ACHN (cell line): ENCODE results near the gene C3AR1.
"Not testable (repeated sequence)": the region's sequence is repeated elsewhere in the genome, so short reads cannot be mapped to it uniquely, and the experiment has no call there.

Experiments used
- DNase-seq: peaks from one replicate; pipeline ENCODE4 v3.0.0-alpha.2; 2015
- in situ Hi-C: cut with HindIII; loops from 2 replicates; pipeline ENCODE4 v1.10.0; 2017; ENCODE audit warnings: low sequenced_read_pairs, low pct_ligation_motif_present, low pct_unique_long_range_greater_than_20kb

C3AR1 gene

GRCh38 chr12:8033153-8034044 lies 32.8 kb downstream of the C3AR1 start:
- in situ Hi-C loops: no loop called here
- DNase-seq: peak; percentile 62

- DNase-seq: peak; percentile 82
- in situ Hi-C loops: no loop called here
Measured at GRCh38 chr12:8032242-8033152, 33.7 kb downstream of the C3AR1 start, which contains the start of gene FOXJ2. Gene FOXJ2, plus strand, starts transcription at chr12:8032716. Its CDS starts 7,117 bp downstream, at chr12:8039833.

GRCh38 chr12:8031872-8032241 lies 34.3 kb downstream of the C3AR1 start:
- in situ Hi-C loops: no loop called here
- no peak for DNase-seq

GRCh38 chr12:8031017-8031416 lies 35.1 kb downstream of the C3AR1 start:
- DNase-seq, in situ Hi-C loops: not testable (repeated sequence)

GRCh38 chr12:8030189-8030588 lies 36.0 kb downstream of the C3AR1 start:
- in situ Hi-C loops: no loop called here
- no peak for DNase-seq

- DNase-seq: no peak
Measured at GRCh38 chr12:8028267-8028666, 37.9 kb downstream of the C3AR1 start.

GRCh38 chr12:8027856-8028255 lies 38.3 kb downstream of the C3AR1 start:
- no peak for DNase-seq
- in situ Hi-C loops: no loop called here

More at GRCh38 chr12:8028267-8028666, 37.9 kb downstream of the C3AR1 start:
- in situ Hi-C loops: no loop called here

- in situ Hi-C loops: no loop called here
- DNase-seq: peak; percentile 100
Measured at GRCh38 chr12:8026291-8026900, 39.8 kb downstream of the C3AR1 start.

GRCh38 chr12:8018666-8019581 lies 47.2 kb downstream of the C3AR1 start:
- in situ Hi-C loops: no loop called here
- no peak for DNase-seq

GRCh38 chr12:8018213-8018612 lies 47.9 kb downstream of the C3AR1 start:
- in situ Hi-C loops, DNase-seq: not testable (repeated sequence)

- DNase-seq: no peak
Measured at GRCh38 chr12:8014836-8015235, 51.3 kb downstream of the C3AR1 start.

GRCh38 chr12:8012651-8013309 lies 53.4 kb downstream of the C3AR1 start:
- DNase-seq: no peak
- in situ Hi-C loops: no loop called here

More at GRCh38 chr12:8014836-8015235, 51.3 kb downstream of the C3AR1 start:
- in situ Hi-C loops: no loop called here

GRCh38 chr12:8011331-8011730 lies 54.8 kb downstream of the C3AR1 start:
- DNase-seq: no peak
- in situ Hi-C loops: no loop called here
